AG10803 (cell line): ENCODE results near the gene PHF20.

Experiments used
- DNase-seq: peaks from one replicate; pipeline ENCODE4 v3.0.0; 2010; ENCODE audit warnings: low read depth
- H3K4me3 ChIP-seq: 2 replicates; pipeline ENCODE4 v1.5.1; 2011; ENCODE audit warnings: mild to moderate bottlenecking, low read length, control low read depth
- CTCF ChIP-seq: conservative IDR thresholded peaks from 2 replicates; pipeline ENCODE4 v1.5.1; 2011; ENCODE audit warnings: mild to moderate bottlenecking, low read length, control low read depth, inconsistent platforms

PHF20 gene

GRCh38 chr20:35971981-35972380, 200.2 kb downstream of the PHF20 start:
- H3K4me3 ChIP-seq: no peak overlapping the region
- no peak for TF ChIP-seq CTCF
- no peak for DNase-seq

- peak; percentile 29 for DNase-seq
These were observed 200.6 kb downstream of the PHF20 start for GRCh38 chr20:35972462-35972861.

GRCh38 chr20:35974256-35974655, 202.4 kb downstream of the PHF20 start:
- no peak for TF ChIP-seq CTCF

More at GRCh38 chr20:35972462-35972861, 200.6 kb downstream of the PHF20 start:
- no peak for TF ChIP-seq CTCF
- no peak overlapping the region for H3K4me3 ChIP-seq

GRCh38 chr20:35975576-35976373, 204.0 kb downstream of the PHF20 start:
- TF ChIP-seq CTCF: no peak
- DNase-seq: no peak
- H3K4me3 ChIP-seq: no peak overlapping the region

More at GRCh38 chr20:35974256-35974655, 202.4 kb downstream of the PHF20 start:
- H3K4me3 ChIP-seq: no peak overlapping the region
- no peak for DNase-seq

GRCh38 chr20:35978041-35978513, 206.3 kb downstream of the PHF20 start:
- peak; percentile 42 for DNase-seq
- TF ChIP-seq CTCF: no peak
- no peak overlapping the region for H3K4me3 ChIP-seq

GRCh38 chr20:35979544-35979943, 207.7 kb downstream of the PHF20 start:
- TF ChIP-seq CTCF: no peak
- no peak overlapping the region for H3K4me3 ChIP-seq
- DNase-seq: no peak

GRCh38 chr20:35981969-35982368, 210.2 kb downstream of the PHF20 start:
- DNase-seq: no peak
- no peak for TF ChIP-seq CTCF
- no peak overlapping the region for H3K4me3 ChIP-seq
